Vagina (tissue), 2 donors: Measurements from ENCODE around the gene PRUNE2.

Experiments
- CTCF ChIP-seq, 3 experiments: fragments of 450-650 bp in 2 of 3; fragments of 200-600 bp in 1 of 3; sonication (generic) in 1 of 3; IDR thresholded peaks; one replicate each; pipeline ENCODE4 v1.5.1; 2017 to 2019; ENCODE audit warnings: antibody characterized with exemption in 3 of 3, mild to moderate bottlenecking in 2 of 3, moderate library complexity in 2 of 3
- POLR2A ChIP-seq, 2 donors: fragments of 450-650 bp; IDR thresholded peaks; one replicate each; pipeline ENCODE4 v1.6.1; 2017; ENCODE audit warnings: antibody characterized with exemption in 2 of 2, mild to moderate bottlenecking in 2 of 2, moderate library complexity in 2 of 2

DNA sequence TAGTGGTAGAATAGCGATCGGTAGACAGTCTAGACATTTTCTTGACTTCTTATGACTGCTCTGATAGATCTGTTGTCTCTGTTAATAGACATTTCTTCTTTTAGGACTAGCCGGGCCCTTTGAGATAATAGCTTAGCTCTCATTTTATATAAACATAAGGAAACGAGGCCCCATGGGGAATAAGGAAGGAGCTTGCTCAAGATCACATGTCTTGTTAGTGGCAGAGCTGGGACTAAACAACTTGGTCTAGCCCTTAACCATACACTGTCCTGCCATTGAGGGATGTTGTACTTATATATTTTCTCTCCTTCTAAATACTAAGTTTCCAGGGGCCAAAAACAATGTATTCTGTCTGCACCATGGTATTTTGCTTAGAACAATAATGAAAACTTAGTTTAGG lies 306.9 kb downstream of the PRUNE2 start:
- TF ChIP-seq POLR2A (IDR thresholded peaks at IDR 0.05), result no peak
- TF ChIP-seq CTCF (IDR thresholded peaks at IDR 0.05), result no peak
